ENCODE results near the gene ULK3.

Gene ULK3

GRCh38 chr15:74843445-74843828 lies 481 bp upstream of the ULK3 start:
- H3K9me3 ChIP-seq (ENCODE audit: low read length): no peaks in the 10 kb centered on the region
- no peaks in the 10 kb centered on the region for H3K27me3 ChIP-seq (ENCODE audit: insufficient read depth, low read length)
- H2AFZ ChIP-seq (ENCODE audit: low read depth, low read length): peak overlapping the region; percentile 95
- H3K4me1 ChIP-seq (ENCODE audit: insufficient read depth, low read length): peaks cover 15% of the 10 kb centered on the region
- H3K4me3 ChIP-seq (ENCODE audit: low read length): peak overlapping the region; percentile 67
- peaks cover 23% of the 10 kb centered on the region for H3K36me3 ChIP-seq (ENCODE audit: insufficient read depth, low read length)

DNA sequence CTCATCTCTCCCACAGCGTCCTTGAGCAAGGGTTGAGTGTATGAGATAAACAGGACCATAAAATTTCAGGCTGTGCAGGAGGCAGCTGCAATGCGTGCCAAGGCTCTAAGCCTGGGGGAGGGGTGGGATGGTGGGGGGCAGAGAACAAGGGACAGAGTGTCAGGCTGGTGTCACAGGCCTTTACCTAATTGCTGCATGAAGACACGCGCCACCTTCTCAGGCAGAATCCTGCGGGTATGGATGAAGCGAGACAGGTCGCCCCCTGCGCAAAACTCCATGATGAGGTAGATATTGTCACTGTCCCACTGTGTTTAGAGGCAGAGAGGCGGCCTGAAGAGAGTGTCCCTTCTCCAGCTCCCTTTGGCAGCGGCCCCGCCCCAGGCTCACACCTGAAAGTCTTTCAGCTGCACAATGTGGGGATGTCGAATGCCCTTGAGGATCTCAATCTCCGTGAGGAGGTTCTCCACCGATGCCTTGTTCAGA lies 1.0 kb downstream of the ULK3 start:
- Histone ChIP-seq H3K4me3 (ENCODE audit: low read length) (peak overlapping the region; percentile 67), H3K36me3 (ENCODE audit: insufficient read depth, low read length) (peaks cover 12% of the 10 kb centered on the region), H3K9me3 (ENCODE audit: low read length) (no peaks in the 10 kb centered on the region), H3K27me3 (ENCODE audit: insufficient read depth, low read length) (no peaks in the 10 kb centered on the region), H2AFZ (ENCODE audit: low read depth, low read length) (no peak overlapping the region), H3K4me1 (ENCODE audit: insufficient read depth, low read length) (peaks cover 15% of the 10 kb centered on the region)

- H3K9me3 ChIP-seq (ENCODE audit: low read length): no peaks in the 10 kb centered on the region
- H3K4me3 ChIP-seq (ENCODE audit: low read length): no peak overlapping the region
- H3K4me1 ChIP-seq (ENCODE audit: insufficient read depth, low read length): peaks cover 15% of the 10 kb centered on the region
- H3K27me3 ChIP-seq (ENCODE audit: insufficient read depth, low read length): no peaks in the 10 kb centered on the region
- no peak overlapping the region for H2AFZ ChIP-seq (ENCODE audit: low read depth, low read length)
- peaks cover 12% of the 10 kb centered on the region for H3K36me3 ChIP-seq (ENCODE audit: insufficient read depth, low read length)
Observed at GRCh38 chr15:74840851-74841775, 1.8 kb downstream of the ULK3 start.

GRCh38 chr15:74839526-74840395 lies 3.2 kb downstream of the ULK3 start:
- Histone ChIP-seq H3K36me3 (ENCODE audit: insufficient read depth, low read length) (peaks cover 13% of the 10 kb centered on the region), H3K4me3 (ENCODE audit: low read length) (no peak overlapping the region), H3K4me1 (ENCODE audit: insufficient read depth, low read length) (peaks cover 15% of the 10 kb centered on the region), H2AFZ (ENCODE audit: low read depth, low read length) (no peak overlapping the region), H3K9me3 (ENCODE audit: low read length) (no peaks in the 10 kb centered on the region), H3K27me3 (ENCODE audit: insufficient read depth, low read length) (no peaks in the 10 kb centered on the region)

- Histone ChIP-seq H2AFZ (ENCODE audit: low read depth, low read length) (no peak overlapping the region), H3K4me3 (ENCODE audit: low read length) (no peak overlapping the region), H3K9me3 (ENCODE audit: low read length) (no peaks in the 10 kb centered on the region), H3K36me3 (ENCODE audit: insufficient read depth, low read length) (peaks cover 11% of the 10 kb centered on the region), H3K27me3 (ENCODE audit: insufficient read depth, low read length) (no peaks in the 10 kb centered on the region), H3K4me1 (ENCODE audit: insufficient read depth, low read length) (peaks cover 15% of the 10 kb centered on the region)
Observed at GRCh38 chr15:74838746-74839525, 4.0 kb downstream of the ULK3 start.

GRCh38 chr15:74838137-74838516 lies 4.8 kb downstream of the ULK3 start:
- Histone ChIP-seq H3K9me3 (ENCODE audit: low read length) (no peaks in the 10 kb centered on the region), H3K36me3 (ENCODE audit: insufficient read depth, low read length) (peaks cover 11% of the 10 kb centered on the region), H3K27me3 (ENCODE audit: insufficient read depth, low read length) (no peaks in the 10 kb centered on the region), H2AFZ (ENCODE audit: low read depth, low read length) (no peak overlapping the region), H3K4me3 (ENCODE audit: low read length) (no peak overlapping the region), H3K4me1 (ENCODE audit: insufficient read depth, low read length) (peaks cover 8% of the 10 kb centered on the region)

GRCh38 chr15:74837482-74838136 lies 5.3 kb downstream of the ULK3 start:
- H3K27me3 ChIP-seq (ENCODE audit: insufficient read depth, low read length): no peaks in the 10 kb centered on the region
- H3K9me3 ChIP-seq (ENCODE audit: low read length): no peaks in the 10 kb centered on the region
- no peak overlapping the region for H2AFZ ChIP-seq (ENCODE audit: low read depth, low read length)
- H3K36me3 ChIP-seq (ENCODE audit: insufficient read depth, low read length): peaks cover 11% of the 10 kb centered on the region
- H3K4me1 ChIP-seq (ENCODE audit: insufficient read depth, low read length): peaks cover 8% of the 10 kb centered on the region
- no peak overlapping the region for H3K4me3 ChIP-seq (ENCODE audit: low read length)

DNA sequence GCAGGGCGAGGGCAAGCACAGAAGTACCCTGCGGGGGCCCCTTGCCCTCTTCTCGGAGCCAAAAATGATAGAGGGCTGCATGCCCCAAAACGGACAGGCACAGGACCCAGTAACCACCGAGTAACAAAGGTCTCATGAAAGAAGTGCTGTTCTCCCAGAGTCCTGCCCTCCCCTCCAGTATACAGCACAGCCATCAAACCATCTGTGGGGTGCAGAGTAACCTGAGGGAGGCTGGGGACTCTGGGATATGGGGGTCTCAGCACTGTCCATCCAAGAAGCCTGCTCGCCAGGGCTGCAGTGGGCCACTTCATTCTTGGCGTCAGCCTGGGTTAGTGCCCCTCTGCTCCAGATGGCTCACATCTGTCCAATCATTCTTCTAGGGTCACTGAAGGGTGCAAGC lies 6.1 kb downstream of the ULK3 start:
- peaks cover 11% of the 10 kb centered on the region for H3K36me3 ChIP-seq (ENCODE audit: insufficient read depth, low read length)
- H3K4me1 ChIP-seq (ENCODE audit: insufficient read depth, low read length): peaks cover 8% of the 10 kb centered on the region
- no peaks in the 10 kb centered on the region for H3K9me3 ChIP-seq (ENCODE audit: low read length)
- no peak overlapping the region for H3K4me3 ChIP-seq (ENCODE audit: low read length)
- H2AFZ ChIP-seq (ENCODE audit: low read depth, low read length): no peak overlapping the region
- H3K27me3 ChIP-seq (ENCODE audit: insufficient read depth, low read length): no peaks in the 10 kb centered on the region

- Histone ChIP-seq H3K36me3 (ENCODE audit: insufficient read depth, low read length) (peaks cover 4% of the 10 kb centered on the region), H3K4me1 (ENCODE audit: insufficient read depth, low read length) (peaks cover 6% of the 10 kb centered on the region), H2AFZ (ENCODE audit: low read depth, low read length) (no peak overlapping the region), H3K9me3 (ENCODE audit: low read length) (no peaks in the 10 kb centered on the region), H3K27me3 (ENCODE audit: insufficient read depth, low read length) (peaks cover 11% of the 10 kb centered on the region), H3K4me3 (ENCODE audit: low read length) (no peak overlapping the region)
Observed at GRCh38 chr15:74835312-74835823, 7.6 kb downstream of the ULK3 start.

GRCh38 chr15:74833376-74834107 lies 9.4 kb downstream of the ULK3 start:
- peaks cover 6% of the 10 kb centered on the region for H3K4me1 ChIP-seq (ENCODE audit: insufficient read depth, low read length)
- peaks cover 19% of the 10 kb centered on the region for H3K27me3 ChIP-seq (ENCODE audit: insufficient read depth, low read length)
- H3K4me3 ChIP-seq (ENCODE audit: low read length): no peak overlapping the region
- H2AFZ ChIP-seq (ENCODE audit: low read depth, low read length): no peak overlapping the region
- H3K9me3 ChIP-seq (ENCODE audit: low read length): no peaks in the 10 kb centered on the region
- H3K36me3 ChIP-seq (ENCODE audit: insufficient read depth, low read length): peaks cover 4% of the 10 kb centered on the region

GRCh38 chr15:74832826-74833225 lies 10.1 kb downstream of the ULK3 start:
- peaks cover 26% of the 10 kb centered on the region for H3K27me3 ChIP-seq (ENCODE audit: insufficient read depth, low read length)
- peaks cover 4% of the 10 kb centered on the region for H3K36me3 ChIP-seq (ENCODE audit: insufficient read depth, low read length)
- no peak overlapping the region for H2AFZ ChIP-seq (ENCODE audit: low read depth, low read length)
- H3K4me3 ChIP-seq (ENCODE audit: low read length): no peak overlapping the region
- no peaks in the 10 kb centered on the region for H3K9me3 ChIP-seq (ENCODE audit: low read length)
- peaks cover 6% of the 10 kb centered on the region for H3K4me1 ChIP-seq (ENCODE audit: insufficient read depth, low read length)
